IMR-90 (cell line): ENCODE data around the gene KCNQ5. TPM values are rescaled to one million over a fixed set of nuclear protein-coding genes. Genes with fewer than 3 reads are reported as not detected.

ENCODE experiments used
- ATAC-seq: fragments of 200-7000 bp; cut with Tn5 transposase; 2 replicates; pipeline ENCODE4 v1.9.1; 2020; ENCODE audit warnings: low read depth, mild to moderate bottlenecking, moderate library complexity
- BruUV-seq: library from RNA; stranded (reverse); fragments of 400-500 nt; replicated peaks from 2 replicates; lab custom pipeline; 2021; lab: Mats Ljungman, UMichigan
- CTCF ChIA-PET: fragments of 300-600 bp; formaldehyde crosslinking; extraction: SDS; loops from one replicate; lab custom pipeline; 2021; ENCODE audit warnings: antibody characterized with exemption; lab: Yijun Ruan, JAX
- POLR2A ChIA-PET: fragments of 300-600 bp; sonication (Branson Sonifier 250); formaldehyde crosslinking; loops from one replicate; lab custom pipeline; 2022; ENCODE audit warnings: antibody characterized with exemption; ENCODE audit not compliant: unreplicated experiment; lab: Charles Lee
- DNase-seq: peaks from one replicate; pipeline ENCODE4 v3.0.0; 2013
- H2AFZ ChIP-seq: replicated peaks from 2 replicates; pipeline ENCODE3; 2013; ENCODE audit warnings: low read length, mild to moderate bottlenecking; ENCODE audit not compliant: poor library complexity
- H2AK5ac ChIP-seq: 2 replicates; pipeline ENCODE4 v1.6.1; 2013; ENCODE audit warnings: low read depth, low read length, inconsistent platforms
- H2AK9ac ChIP-seq: replicated peaks from 2 replicates; pipeline ENCODE3; 2013; ENCODE audit warnings: mild to moderate bottlenecking, low read depth, low read length, moderate library complexity; ENCODE audit not compliant: poor library complexity
- H2BK120ac ChIP-seq: 2 replicates; pipeline ENCODE4 v1.6.1; 2013; ENCODE audit warnings: low read depth, low read length, inconsistent platforms
- H2BK15ac ChIP-seq: 3 replicates; pipeline ENCODE4 v1.6.1; 2013; ENCODE audit warnings: low read depth, low read length, inconsistent platforms
- H2BK20ac ChIP-seq: 2 replicates; pipeline ENCODE4 v1.6.1; 2013; ENCODE audit warnings: low read depth, mild to moderate bottlenecking, inconsistent platforms, low read length, moderate library complexity
- H2BK5ac ChIP-seq: 2 replicates; pipeline ENCODE4 v1.6.1; 2013; ENCODE audit warnings: mild to moderate bottlenecking, low read depth, low read length, inconsistent platforms; ENCODE audit not compliant: poor library complexity, severe bottlenecking
- H3K14ac ChIP-seq: replicated peaks from 2 replicates; pipeline ENCODE4 v1.6.1; 2013; ENCODE audit warnings: low read depth, low read length, inconsistent platforms
- H3K18ac ChIP-seq: 2 replicates; pipeline ENCODE4 v1.6.1; 2013; ENCODE audit warnings: low read depth, low read length, control low read depth
- H3K23ac ChIP-seq: 2 replicates; pipeline ENCODE4 v1.6.1; 2013; ENCODE audit warnings: low read depth, low read length, inconsistent platforms
- H3K27ac ChIP-seq: 2 replicates; pipeline ENCODE4 v1.5.1; 2013; ENCODE audit warnings: mild to moderate bottlenecking, control low read depth, low read length; ENCODE audit not compliant: insufficient read depth
- H3K27me3 ChIP-seq: 2 replicates; pipeline ENCODE4 v1.6.1; 2013; ENCODE audit warnings: low read length; ENCODE audit not compliant: control insufficient read depth, insufficient read depth
- H3K36me3 ChIP-seq: 2 replicates; pipeline ENCODE4 v1.6.1; 2013; ENCODE audit warnings: low read length, mixed read lengths; ENCODE audit not compliant: control insufficient read depth, insufficient read depth
- H3K4ac ChIP-seq: 2 replicates; pipeline ENCODE4 v1.6.1; 2013; ENCODE audit warnings: low read depth, low read length, inconsistent platforms
- H3K4me1 ChIP-seq: 2 replicates; pipeline ENCODE4 v1.6.1; 2013; ENCODE audit warnings: low read length, mixed read lengths; ENCODE audit not compliant: control insufficient read depth, insufficient read depth
- H3K4me2 ChIP-seq: 2 replicates; pipeline ENCODE4 v1.6.1; 2013; ENCODE audit warnings: low read depth, mild to moderate bottlenecking, control low read depth, low read length, moderate library complexity
- H3K4me3 ChIP-seq: 2 replicates; pipeline ENCODE4 v1.5.1; 2013; ENCODE audit warnings: low read depth, mild to moderate bottlenecking, control low read depth, low read length, moderate library complexity; ENCODE audit not compliant: insufficient read depth
- H3K56ac ChIP-seq: 2 replicates; pipeline ENCODE4 v1.6.1; 2013; ENCODE audit warnings: low read length, inconsistent platforms; ENCODE audit not compliant: insufficient read depth; ENCODE audit errors: extremely low read depth
- H3K79me1 ChIP-seq, 2 experiments: 2 replicates each; pipeline ENCODE4 v1.6.1; 2013; ENCODE audit warnings: low read length in 2 of 2, inconsistent platforms in 1 of 2, low read depth in 1 of 2
- H3K9ac ChIP-seq: 2 replicates; pipeline ENCODE4 v1.6.1; 2013; ENCODE audit warnings: low read depth, low read length, control low read depth
- H3K9me1 ChIP-seq: 2 replicates; pipeline ENCODE4 v1.6.1; 2013; ENCODE audit warnings: low read length, inconsistent platforms; ENCODE audit not compliant: insufficient read depth
- H3K9me3 ChIP-seq: 2 replicates; pipeline ENCODE4 v1.6.1; 2013; ENCODE audit warnings: low read length; ENCODE audit not compliant: control insufficient read depth, insufficient read depth
- H4K20me1 ChIP-seq: 2 replicates; pipeline ENCODE4 v1.6.1; 2013; ENCODE audit warnings: low read length, inconsistent platforms; ENCODE audit not compliant: insufficient read depth
- H4K5ac ChIP-seq: 2 replicates; pipeline ENCODE4 v1.6.1; 2013; ENCODE audit warnings: mild to moderate bottlenecking, low read depth, low read length, control low read depth
- H4K8ac ChIP-seq, 2 experiments: 2 replicates each; pipeline ENCODE4 v1.6.1; 2013; ENCODE audit warnings: low read depth in 2 of 2, low read length in 2 of 2, control low read depth in 1 of 2, inconsistent platforms in 1 of 2
- H4K91ac ChIP-seq: 2 replicates; pipeline ENCODE4 v1.6.1; 2013; ENCODE audit warnings: low read depth, low read length, inconsistent platforms; ENCODE audit not compliant: insufficient read depth
- CHD1 ChIP-seq: IDR thresholded peaks from 2 replicates; pipeline ENCODE4 v1.6.1; 2012; ENCODE audit warnings: low read depth, low read length, improper control_type of control experiment
- NFE2L2 ChIP-seq: fragments of 150-350 bp; IDR thresholded peaks from 2 replicates; pipeline ENCODE4 v1.6.1; 2016; ENCODE audit warnings: low read depth, mild to moderate bottlenecking, low read length
- POLR2A ChIP-seq: IDR thresholded peaks from 2 replicates; pipeline ENCODE4 v1.6.1; 2012; ENCODE audit warnings: mild to moderate bottlenecking, low read depth, low read length
- RFX5 ChIP-seq: IDR thresholded peaks from 2 replicates; pipeline ENCODE4 v1.8.0; 2012; ENCODE audit warnings: low read depth, mild to moderate bottlenecking, low read length, moderate library complexity
- SMC3 ChIP-seq: fragments of 150-350 bp; IDR thresholded peaks from 2 replicates; pipeline ENCODE4 v1.6.1; 2016; ENCODE audit warnings: low read depth, mild to moderate bottlenecking, antibody characterized with exemption, low read length, moderate library complexity
- WGBS, 2 experiments: methylation state at CpG; one replicate each; pipeline versions ENCODE4 v1.1.5 to v1.1.7; 2013; ENCODE audit warnings: missing lambda C conversion rate in 2 of 2; ENCODE audit not compliant: insufficient read length in 1 of 2; ENCODE audit errors: extremely low coverage in 2 of 2; 5-methylcytosine and 5-hydroxymethylcytosine counted together
- dilution Hi-C: fragments of 300-500 bp; cut with HindIII; formaldehyde crosslinking; loops from one replicate; pipeline ENCODE4 v1.14.3; 2018; ENCODE audit warnings: low sequenced_read_pairs; ENCODE audit not compliant: unreplicated experiment
- in situ Hi-C: fragments of 300-500 bp; cut with MboI; formaldehyde crosslinking; loops from 3 replicates; pipeline ENCODE4 v1.14.3; 2019; ENCODE audit warnings: low sequenced_read_pairs, inconsistent platforms, mixed read lengths
- intact Hi-C: fragments of 100-400 bp; cut with micrococcal nuclease; formaldehyde crosslinking; loops from 2 replicates; pipeline ENCODE4 v1.10.0; 2022
- polyA plus RNA-seq, 3 experiments: library from polyadenylated mRNA; depleted of rRNA; stranded (reverse); fragments of >200 nt; gene quantifications; 2 replicates each; pipeline ENCODE4 v1.2.3, GENCODE V29; 2012; ENCODE audit warnings: low replicate concordance in 1 of 3
- total RNA-seq: library from RNA; depleted of rRNA; stranded (reverse); fragments of >200 nt; gene quantifications from 2 replicates; pipeline ENCODE4 v1.2.3, GENCODE V29; 2012
- TF ChIP-seq, protein P1 (sequence below): conservative IDR thresholded peaks from 2 replicates; pipeline ENCODE4 v1.5.1; 2012; ENCODE audit warnings: mild to moderate bottlenecking, low read depth, low read length, improper control_type of control experiment

Gene KCNQ5
- total and polyA plus RNA-seq, 2 of the 4 experiments (the other 2 are of a cell fraction): 0.75 to 1.3 TPM

DNA sequence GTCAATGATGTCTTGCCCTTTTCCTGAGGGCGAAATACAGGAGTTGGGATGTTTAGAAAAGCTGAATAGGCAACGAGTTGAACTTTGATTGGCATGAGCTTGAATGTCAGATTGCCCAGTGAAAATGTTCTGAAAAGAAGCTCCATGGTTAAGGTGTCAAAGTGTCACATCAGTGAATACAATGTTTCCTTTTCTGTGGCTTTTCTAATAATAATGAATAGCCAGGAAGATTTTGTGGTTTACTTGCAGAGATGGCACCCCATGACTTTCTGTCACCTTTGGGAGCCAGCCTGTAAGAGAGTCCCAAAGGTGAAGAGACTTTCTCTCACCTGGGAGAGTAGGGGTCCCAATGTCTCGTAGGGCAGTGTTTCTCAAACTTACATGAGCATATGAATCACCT, 119.2 kb downstream of the KCNQ5 start:
- ChIA-PET POLR2A (no interaction called here), CTCF (no interaction called here)
- Histone ChIP-seq H3K36me3 (no peaks in the 10 kb centered on the region), H2AFZ (no peak overlapping the region), H3K23ac (no peak overlapping the region), H3K56ac (no peak overlapping the region), H2BK5ac (no peak overlapping the region), H3K9me3 (no peaks in the 10 kb centered on the region), H3K9ac (no peak overlapping the region), H4K20me1 (no peaks in the 10 kb centered on the region), H4K91ac (no peak overlapping the region), H3K18ac (no peak overlapping the region), H3K27ac (no peak overlapping the region), H2AK5ac (no peak overlapping the region), H3K79me1 (no peaks in the 10 kb centered on the region), H2BK120ac (no peak overlapping the region), H3K9me1 (no peaks in the 10 kb centered on the region), H2BK20ac (no peak overlapping the region), H3K4ac (no peak overlapping the region), H3K14ac (no peak overlapping the region), H3K4me3 (no peak overlapping the region), H4K5ac (no peak overlapping the region), H2BK15ac (no peak overlapping the region), H3K27me3 (no peaks in the 10 kb centered on the region), H3K4me2 (no peak overlapping the region), H2AK9ac (no peak overlapping the region), H3K4me1 (no peaks in the 10 kb centered on the region), H4K8ac (no peak overlapping the region)
- in situ Hi-C loops: no loop called here
- DNase-seq (no peak), ATAC-seq (no peak)
- TF ChIP-seq NFE2L2 (no peak), CHD1 (no peak), SMC3 (no peak), POLR2A (no peak), RFX5 (no peak)
- TF ChIP-seq, protein P1, sequence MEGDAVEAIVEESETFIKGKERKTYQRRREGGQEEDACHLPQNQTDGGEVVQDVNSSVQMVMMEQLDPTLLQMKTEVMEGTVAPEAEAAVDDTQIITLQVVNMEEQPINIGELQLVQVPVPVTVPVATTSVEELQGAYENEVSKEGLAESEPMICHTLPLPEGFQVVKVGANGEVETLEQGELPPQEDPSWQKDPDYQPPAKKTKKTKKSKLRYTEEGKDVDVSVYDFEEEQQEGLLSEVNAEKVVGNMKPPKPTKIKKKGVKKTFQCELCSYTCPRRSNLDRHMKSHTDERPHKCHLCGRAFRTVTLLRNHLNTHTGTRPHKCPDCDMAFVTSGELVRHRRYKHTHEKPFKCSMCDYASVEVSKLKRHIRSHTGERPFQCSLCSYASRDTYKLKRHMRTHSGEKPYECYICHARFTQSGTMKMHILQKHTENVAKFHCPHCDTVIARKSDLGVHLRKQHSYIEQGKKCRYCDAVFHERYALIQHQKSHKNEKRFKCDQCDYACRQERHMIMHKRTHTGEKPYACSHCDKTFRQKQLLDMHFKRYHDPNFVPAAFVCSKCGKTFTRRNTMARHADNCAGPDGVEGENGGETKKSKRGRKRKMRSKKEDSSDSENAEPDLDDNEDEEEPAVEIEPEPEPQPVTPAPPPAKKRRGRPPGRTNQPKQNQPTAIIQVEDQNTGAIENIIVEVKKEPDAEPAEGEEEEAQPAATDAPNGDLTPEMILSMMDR: no peak
- intact Hi-C loops: no loop called here
- 40% methylated on average over 1 of the region's 3 CpGs; no CpG with 5 or more reads in 1 of the 2 experiments for WGBS, 2 experiments
- no TSS peak for BruUV-seq
- dilution Hi-C loops: no loop called here
